ENCODE data around the gene EHMT2. TPM values are rescaled to one million over a fixed set of nuclear protein-coding genes. Genes with fewer than 3 reads are reported as not detected.

The EHMT2 gene
- total and polyA plus RNA-seq, 2 of the 4 experiments (the other 2 are of a cell fraction), result 38.0 to 51.2 TPM

DNA sequence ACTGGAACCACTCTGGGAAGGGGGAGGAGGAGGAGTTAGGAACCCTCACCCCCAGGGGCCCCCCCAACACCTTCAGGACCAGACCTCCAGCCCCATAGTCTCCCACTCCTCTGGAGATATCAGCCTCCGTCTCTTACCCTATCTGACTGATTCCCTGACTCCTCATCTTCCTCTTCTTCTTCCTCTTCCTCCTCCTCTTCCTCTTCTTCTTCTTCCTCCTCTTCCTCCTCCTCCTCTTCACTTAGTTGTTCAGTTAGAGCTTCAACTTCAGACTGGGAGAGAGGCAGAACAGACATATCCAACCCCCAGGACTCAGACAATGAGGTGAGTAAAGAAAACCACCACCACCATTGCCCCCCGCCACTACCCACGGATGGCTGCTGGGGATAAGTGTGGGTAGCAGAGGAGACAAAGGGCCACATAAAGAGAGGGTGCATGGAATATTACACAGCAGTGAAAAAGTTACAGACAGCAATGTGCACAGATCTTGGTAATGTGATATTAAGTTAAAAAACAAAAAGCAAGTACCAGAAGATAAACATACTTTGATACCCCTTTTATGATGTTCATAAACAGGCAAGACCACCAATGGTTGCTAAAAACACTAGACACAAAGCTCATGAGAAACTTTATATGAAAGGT lies 8.0 kb downstream of the EHMT2 start:
- Histone ChIP-seq H2AK5ac (ENCODE audit: low read depth, low read length) (no peak overlapping the region), H2AFZ (replicated peaks; ENCODE audit: low read length, poor library complexity) (no peak overlapping the region), H3K56ac (ENCODE audit: extremely low read depth, insufficient read depth, low read length) (no peak overlapping the region), H4K8ac (ENCODE audit: low read depth in 2 of 2, low read length in 2 of 2) (no peak overlapping the region), H4K5ac (ENCODE audit: low read depth, low read length) (no peak overlapping the region), H2BK15ac (ENCODE audit: low read depth, low read length) (no peak overlapping the region), H3K4me3 (ENCODE audit: insufficient read depth, low read depth, low read length) (no peak overlapping the region), H2BK120ac (ENCODE audit: low read depth, low read length) (no peak overlapping the region), H4K91ac (ENCODE audit: insufficient read depth, low read depth, low read length) (no peak overlapping the region), H2AK9ac (replicated peaks; ENCODE audit: low read depth, low read length, poor library complexity) (no peak overlapping the region), H3K36me3 (ENCODE audit: control insufficient read depth, insufficient read depth, low read length) (peaks cover 62% of the 10 kb centered on the region), H3K23ac (ENCODE audit: low read depth, low read length) (no peak overlapping the region), H3K9me3 (ENCODE audit: control insufficient read depth, insufficient read depth, low read length) (no peaks in the 10 kb centered on the region), H3K4me1 (ENCODE audit: control insufficient read depth, insufficient read depth, low read length) (no peaks in the 10 kb centered on the region), H3K27me3 (ENCODE audit: control insufficient read depth, insufficient read depth, low read length) (no peaks in the 10 kb centered on the region), H3K4me2 (ENCODE audit: low read depth, low read length) (no peak overlapping the region), H3K18ac (ENCODE audit: low read depth, low read length) (no peak overlapping the region), H4K20me1 (ENCODE audit: insufficient read depth, low read length) (no peaks in the 10 kb centered on the region; the same call in 1 of the 2 replicates), H3K79me1 (ENCODE audit: low read depth in 1 of 2, low read length in 2 of 2) (peaks cover 5% of the 10 kb centered on the region in 2 experiments; a peak in 2 of 4 replicates), H3K9me1 (ENCODE audit: insufficient read depth, low read length) (no peaks in the 10 kb centered on the region), H3K9ac (ENCODE audit: low read depth, low read length) (no peak overlapping the region), H3K4ac (ENCODE audit: low read depth, low read length) (no peak overlapping the region), H2BK5ac (ENCODE audit: low read depth, low read length, poor library complexity, severe bottlenecking) (no peak overlapping the region), H3K27ac (ENCODE audit: insufficient read depth, low read length) (no peak overlapping the region), H3K14ac (replicated peaks; ENCODE audit: low read depth, low read length) (no peak overlapping the region), H2BK20ac (ENCODE audit: low read depth, low read length) (no peak overlapping the region)
- 100% methylated on average over 1 of the region's 3 CpGs; no CpG with 5 or more reads in 1 of the 2 experiments for WGBS, 2 experiments (ENCODE audit: extremely low coverage in 2 of 2, insufficient read length in 1 of 2)
- ChIA-PET POLR2A (ENCODE audit: unreplicated experiment) (no interaction called here), CTCF (interaction anchor here (0.8 to 2.4 kb wide), 3 partner anchors 8 to 26 kb away, joined by 3 to 7 read pairs (median 4); partner anchors contain the start of gene EHMT2)
- intact Hi-C loops (cut with micrococcal nuclease), result no loop called here
- dilution Hi-C loops (cut with HindIII; ENCODE audit: low sequenced_read_pairs, unreplicated experiment), result no loop called here
- DNase-seq (no peak), ATAC-seq (ENCODE audit: low read depth) (no peak)
- no TSS peak for BruUV-seq (replicated peaks)
- in situ Hi-C loops (cut with MboI; ENCODE audit: low sequenced_read_pairs), result no loop called here
- TF ChIP-seq MXI1 (IDR thresholded peaks at IDR 0.05; ENCODE audit: borderline replicate concordance, low read depth, low read length), result no peak
- no peak for TF ChIP-seq MAFK (IDR thresholded peaks at IDR 0.05; ENCODE audit: low read depth, low read length)
- no peak for TF ChIP-seq BHLHE40 (IDR thresholded peaks at IDR 0.05; ENCODE audit: low read depth, low read length)
- no peak for TF ChIP-seq RCOR1 (IDR thresholded peaks at IDR 0.05; ENCODE audit: insufficient replicate concordance, low read length)
- no peak for TF ChIP-seq CHD1 (IDR thresholded peaks at IDR 0.05; ENCODE audit: low read depth, low read length)
- TF ChIP-seq RFX5 (IDR thresholded peaks at IDR 0.05; ENCODE audit: low read depth, low read length), result no peak
- no peak for TF ChIP-seq SMC3 (IDR thresholded peaks at IDR 0.05; ENCODE audit: low read depth, low read length)
- no peak for TF ChIP-seq MAZ (IDR thresholded peaks at IDR 0.05; ENCODE audit: borderline replicate concordance, low read depth, low read length)
- TF ChIP-seq RAD21 (IDR thresholded peaks at IDR 0.05; ENCODE audit: low read length), result no peak
- TF ChIP-seq POLR2A (IDR thresholded peaks at IDR 0.05; ENCODE audit: low read depth, low read length), result no peak
- no peak for TF ChIP-seq NFE2L2 (IDR thresholded peaks at IDR 0.05; ENCODE audit: low read depth, low read length)
- TF ChIP-seq, protein P1, sequence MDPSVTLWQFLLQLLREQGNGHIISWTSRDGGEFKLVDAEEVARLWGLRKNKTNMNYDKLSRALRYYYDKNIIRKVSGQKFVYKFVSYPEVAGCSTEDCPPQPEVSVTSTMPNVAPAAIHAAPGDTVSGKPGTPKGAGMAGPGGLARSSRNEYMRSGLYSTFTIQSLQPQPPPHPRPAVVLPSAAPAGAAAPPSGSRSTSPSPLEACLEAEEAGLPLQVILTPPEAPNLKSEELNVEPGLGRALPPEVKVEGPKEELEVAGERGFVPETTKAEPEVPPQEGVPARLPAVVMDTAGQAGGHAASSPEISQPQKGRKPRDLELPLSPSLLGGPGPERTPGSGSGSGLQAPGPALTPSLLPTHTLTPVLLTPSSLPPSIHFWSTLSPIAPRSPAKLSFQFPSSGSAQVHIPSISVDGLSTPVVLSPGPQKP (IDR thresholded peaks at IDR 0.05; ENCODE audit: borderline replicate concordance, low read depth, low read length), result no peak
